HK-2 (cell line): ENCODE measurements around the gene ACCS.
A peak's percentile ranks its signal among the peaks of the same experiment; 100 is the strongest.

Source experiments
- DNase-seq: peaks from one replicate; pipeline ENCODE4 v3.0.0-alpha.2; 2018; ENCODE audit not compliant: unreplicated experiment

Gene ACCS

DNA sequence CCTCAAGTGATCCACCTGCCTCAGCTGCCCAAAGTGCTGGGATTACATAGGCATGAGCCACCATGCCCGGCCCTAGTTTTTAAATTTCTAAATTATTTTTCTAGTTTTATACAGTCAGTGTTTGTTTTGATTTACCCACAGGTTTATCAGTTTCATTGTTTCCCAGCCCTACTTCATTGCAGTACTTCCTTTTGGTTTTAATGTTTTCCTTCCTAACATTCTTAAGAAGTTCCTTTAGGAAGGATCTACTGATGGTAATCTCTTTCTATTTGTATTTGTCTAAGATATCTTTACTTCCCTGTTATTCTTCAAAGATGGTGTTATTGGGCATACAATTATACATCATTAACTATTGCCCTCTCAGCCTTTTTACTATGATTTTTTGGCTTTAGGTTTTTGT lies 24.5 kb downstream of the ACCS start:
- no peak for DNase-seq

DNA sequence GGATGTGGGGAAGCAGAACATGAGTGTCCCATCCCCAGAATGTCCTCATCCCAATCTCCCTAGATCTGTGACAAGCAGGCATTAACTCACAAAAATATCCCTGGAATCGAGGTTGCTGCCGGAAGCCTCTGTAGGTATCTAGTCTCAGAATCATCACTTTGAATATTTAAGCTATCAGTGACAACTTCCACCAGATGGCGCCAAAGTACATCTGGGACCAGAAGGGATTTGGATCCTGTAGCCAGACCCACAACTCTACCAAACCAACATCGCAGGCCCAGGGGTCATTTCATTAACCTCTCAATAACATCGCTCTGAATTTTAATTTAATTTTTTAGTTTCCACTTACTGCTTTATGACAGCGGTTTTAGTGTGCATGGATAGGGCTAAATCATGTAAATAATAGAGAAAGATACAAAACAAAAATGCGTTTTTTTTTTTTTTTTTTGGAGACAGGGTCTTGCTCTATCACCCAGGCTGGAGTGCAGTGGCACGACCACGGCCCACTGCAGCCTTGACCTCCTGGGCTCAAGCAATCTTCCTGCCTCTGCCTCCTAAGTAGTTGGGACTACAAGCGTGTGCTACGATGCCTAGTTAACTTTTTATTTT lies 28.3 kb downstream of the ACCS start:
- peak; percentile 54 for DNase-seq

GRCh38 chr11:44095506-44096359 lies 29.7 kb downstream of the ACCS start, which contains the start of gene EXT2:
EXT2 (plus strand) TSS chr11:44095678; CDS start chr11:44107713, 12,035 bp downstream.
- peak; percentile 78 for DNase-seq

DNA sequence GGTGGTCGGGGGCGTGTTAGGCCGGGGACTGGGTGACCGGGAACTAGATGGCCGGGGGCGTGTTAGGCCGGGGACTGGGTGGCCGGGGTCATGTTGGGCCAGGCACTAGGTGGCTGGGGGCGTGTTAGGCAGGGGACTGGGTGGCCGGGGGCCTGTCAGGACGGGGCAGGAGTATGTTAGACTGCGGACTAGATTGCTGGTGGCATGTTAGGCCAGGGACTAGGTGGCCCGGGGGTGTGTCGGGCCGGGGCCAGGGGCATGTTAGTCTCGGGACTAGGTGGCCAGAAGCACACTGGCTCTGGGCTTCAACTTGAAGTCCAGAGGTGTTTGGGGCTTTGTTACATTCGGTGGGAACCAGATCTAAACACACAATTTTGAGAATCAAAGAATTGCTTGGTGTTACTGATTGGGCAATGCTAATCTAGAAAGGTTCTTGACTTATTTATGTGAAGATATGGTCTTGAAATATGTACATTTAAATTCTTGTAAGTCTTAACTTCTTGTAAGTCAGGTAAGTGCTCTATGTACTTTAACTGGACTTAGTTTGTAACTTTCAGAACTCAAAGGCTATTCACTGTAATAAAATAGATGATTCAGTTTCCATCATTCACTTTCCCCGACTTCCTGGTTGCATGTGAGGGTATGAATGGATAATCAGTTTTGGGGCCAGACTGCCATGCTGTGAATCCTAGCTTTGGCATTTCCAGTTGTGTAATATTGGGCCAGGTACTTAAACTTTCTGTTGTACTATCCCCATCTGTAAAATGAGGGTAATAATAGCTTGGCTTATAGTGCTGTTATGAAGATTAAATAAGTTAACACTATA lies 30.5 kb downstream of the ACCS start:
- no peak for DNase-seq

- no peak for DNase-seq
Observed at GRCh38 chr11:44097821-44098220, 31.8 kb downstream of the ACCS start.

GRCh38 chr11:44101098-44101497 lies 35.0 kb downstream of the ACCS start:
- DNase-seq: no peak

DNA sequence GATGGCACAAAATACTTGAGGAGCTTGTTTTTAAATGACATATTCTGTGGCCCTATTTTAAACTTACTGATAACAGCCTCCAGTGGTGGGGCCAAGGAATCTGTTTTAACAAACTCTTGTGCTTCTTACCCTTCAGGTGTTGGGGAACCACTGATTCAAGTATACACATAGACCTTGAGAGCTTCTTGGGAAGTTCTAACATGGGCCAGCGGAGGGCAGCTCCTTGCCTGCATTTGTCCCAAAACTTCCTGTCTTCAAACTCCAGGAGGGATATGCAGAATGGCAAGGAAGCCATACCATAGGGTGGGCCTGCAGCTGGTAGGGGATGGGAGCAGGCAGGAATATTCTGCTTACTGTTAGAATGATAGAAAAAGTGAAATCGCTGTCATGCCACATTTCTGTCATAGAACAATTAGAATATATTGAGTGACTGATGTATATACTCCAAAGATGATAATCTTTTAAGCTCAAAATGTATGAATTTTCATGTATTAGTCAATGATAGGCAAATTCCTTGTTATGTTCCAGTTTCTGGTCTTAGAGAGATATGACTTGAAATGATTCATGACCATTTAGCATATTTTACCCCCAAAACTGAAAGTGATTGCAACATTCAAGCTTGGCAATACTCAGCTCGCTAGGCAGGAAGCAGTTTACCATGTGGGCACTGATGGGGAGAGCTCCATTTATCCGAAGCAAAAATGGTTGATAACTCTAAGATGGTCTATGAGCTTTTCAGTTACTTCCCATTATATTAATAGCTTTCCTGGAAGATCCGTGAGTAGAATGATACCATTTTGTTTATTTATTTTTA lies 38.6 kb downstream of the ACCS start:
- no peak for DNase-seq

GRCh38 chr11:44108260-44108659 lies 42.2 kb downstream of the ACCS start:
- DNase-seq: no peak

DNA sequence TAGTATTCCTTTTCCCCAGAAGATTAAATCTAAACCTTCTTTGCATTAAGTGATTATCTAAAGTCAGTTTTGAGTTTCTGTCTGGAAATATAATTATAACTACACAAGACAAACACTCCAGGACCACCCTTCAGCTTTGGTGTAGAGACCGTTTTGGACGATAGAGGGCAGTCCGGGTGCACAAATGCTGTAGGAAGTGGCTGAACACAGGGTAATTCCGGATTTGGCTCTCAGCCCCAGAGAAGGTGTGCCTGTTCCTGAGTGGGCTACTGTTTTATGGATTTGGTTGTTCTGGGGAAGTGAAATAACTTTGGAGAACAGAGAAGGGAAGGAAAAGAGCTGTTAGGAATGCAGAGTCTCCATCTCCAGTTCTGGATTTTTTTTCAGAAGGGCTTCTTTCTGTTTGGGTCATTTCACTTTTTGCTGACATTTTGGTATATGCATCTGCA lies 44.2 kb downstream of the ACCS start:
- peak; percentile 16 for DNase-seq

DNA sequence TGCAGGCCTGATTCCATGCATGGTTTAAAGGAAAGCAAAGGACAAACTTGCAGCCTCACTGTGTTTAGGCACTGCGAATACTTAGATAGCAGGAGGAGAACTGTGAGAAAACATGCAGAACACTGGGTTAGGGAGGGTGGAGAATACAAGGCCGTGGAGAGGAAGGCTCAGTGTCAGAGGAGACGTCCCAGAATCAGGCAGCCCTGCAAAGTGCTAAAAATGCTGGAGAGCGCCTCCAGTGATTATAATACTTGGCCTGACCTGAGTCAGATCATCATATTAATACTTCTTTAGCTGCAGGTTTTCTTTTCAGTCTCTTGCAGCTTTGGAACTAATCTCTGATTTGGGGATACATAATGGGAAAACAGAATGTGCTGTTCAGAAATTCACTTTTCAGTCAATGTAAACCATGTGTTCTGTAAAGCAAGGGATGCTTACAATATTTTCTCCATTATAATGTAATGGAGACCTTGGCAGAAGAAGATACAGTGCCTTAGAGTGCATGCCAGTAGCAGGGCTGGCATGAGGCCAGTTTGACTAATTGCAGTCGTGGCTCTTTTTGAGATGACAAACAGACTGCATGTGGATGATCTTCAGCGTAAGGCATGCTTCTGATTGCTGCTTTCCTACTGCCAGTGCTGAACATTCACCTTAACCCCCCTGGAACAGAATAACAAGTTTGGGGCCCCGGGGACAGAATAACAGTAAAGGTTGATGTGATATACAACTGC lies 46.2 kb downstream of the ACCS start:
- peak; percentile 9 for DNase-seq

DNA sequence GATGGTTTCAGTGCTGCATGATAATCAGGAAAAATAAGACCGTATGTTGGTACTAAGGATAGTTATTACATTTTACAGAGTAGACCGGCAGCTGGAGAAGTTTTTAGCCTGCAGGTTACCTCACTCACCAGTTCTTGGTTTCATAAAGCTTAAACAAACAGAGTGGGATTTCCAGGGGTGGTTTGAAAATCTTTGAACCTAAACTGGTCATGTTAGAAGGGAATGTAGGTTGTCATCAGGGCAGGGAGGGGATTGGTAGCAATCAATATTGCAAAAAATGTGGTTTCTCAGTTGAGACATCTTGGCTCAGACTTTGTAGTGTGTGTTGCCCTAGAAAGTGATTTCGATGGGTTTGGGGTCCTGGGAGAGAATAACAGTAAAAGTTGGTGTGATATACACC lies 46.9 kb downstream of the ACCS start:
- no peak for DNase-seq

- no peak for DNase-seq
Observed at GRCh38 chr11:44113572-44113971, 47.5 kb downstream of the ACCS start.

GRCh38 chr11:44116234-44116830 lies 50.3 kb downstream of the ACCS start:
- DNase-seq: no peak

DNA sequence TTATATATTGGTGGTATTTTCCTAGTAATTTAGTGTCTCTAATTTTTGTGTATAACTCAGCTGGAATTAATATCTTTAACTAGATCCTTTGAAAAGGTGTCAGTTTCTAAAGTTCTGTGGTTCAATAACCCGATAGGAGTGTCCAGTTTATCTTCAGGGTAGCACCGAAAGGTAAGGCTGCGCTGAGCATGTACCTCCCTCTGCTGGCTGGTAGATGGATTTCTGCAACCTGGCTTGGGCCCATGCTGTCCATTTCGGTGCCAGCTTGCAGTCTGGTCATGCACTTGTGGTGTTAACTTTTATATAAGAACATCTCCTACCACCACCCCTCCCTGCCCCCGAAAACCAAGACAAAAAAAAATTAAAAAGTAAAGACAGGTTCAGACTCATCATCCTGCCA lies 54.1 kb downstream of the ACCS start:
- no peak for DNase-seq

GRCh38 chr11:44125598-44125997 lies 59.5 kb downstream of the ACCS start:
- DNase-seq: no peak

DNA sequence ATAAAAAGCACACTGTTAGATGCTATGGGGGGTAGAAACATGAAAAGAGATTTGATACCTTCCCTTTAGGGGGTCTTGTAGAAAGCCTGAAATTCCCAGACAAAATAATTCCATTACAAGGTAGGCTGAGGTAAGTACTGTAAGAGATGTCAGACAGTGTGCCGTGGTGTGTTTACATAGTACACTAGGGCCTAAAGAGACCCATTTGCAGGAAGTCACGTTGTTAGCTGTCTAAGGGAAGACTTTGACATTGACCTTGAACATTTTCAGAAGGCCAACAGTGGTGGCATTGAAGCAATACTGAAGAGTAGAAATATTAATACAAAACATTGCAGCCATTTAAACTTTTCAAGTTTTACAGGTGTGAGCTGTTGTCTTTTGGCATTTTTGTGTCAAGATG lies 60.2 kb downstream of the ACCS start:
- DNase-seq: no peak

GRCh38 chr11:44127130-44127529 lies 61.1 kb downstream of the ACCS start:
- no peak for DNase-seq

DNA sequence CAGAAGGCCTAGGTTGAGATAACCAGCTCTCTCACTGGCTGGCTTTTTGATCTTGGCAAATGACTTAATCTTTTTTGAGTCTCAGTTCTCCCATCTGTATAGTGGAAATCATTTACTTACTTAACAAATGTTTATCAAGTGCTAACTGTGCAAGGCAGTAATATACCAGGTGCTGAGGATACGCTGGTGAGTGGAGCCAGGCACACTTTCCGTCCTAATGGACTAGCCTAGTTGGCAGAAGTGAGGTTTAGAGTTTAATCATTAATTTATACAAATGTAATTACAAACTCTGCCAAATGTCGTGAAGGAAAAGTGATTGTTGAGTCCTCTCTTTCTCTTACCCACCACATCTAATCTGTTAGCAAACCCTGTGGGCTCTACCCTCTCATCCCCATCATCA lies 62.7 kb downstream of the ACCS start:
- no peak for DNase-seq

DNA sequence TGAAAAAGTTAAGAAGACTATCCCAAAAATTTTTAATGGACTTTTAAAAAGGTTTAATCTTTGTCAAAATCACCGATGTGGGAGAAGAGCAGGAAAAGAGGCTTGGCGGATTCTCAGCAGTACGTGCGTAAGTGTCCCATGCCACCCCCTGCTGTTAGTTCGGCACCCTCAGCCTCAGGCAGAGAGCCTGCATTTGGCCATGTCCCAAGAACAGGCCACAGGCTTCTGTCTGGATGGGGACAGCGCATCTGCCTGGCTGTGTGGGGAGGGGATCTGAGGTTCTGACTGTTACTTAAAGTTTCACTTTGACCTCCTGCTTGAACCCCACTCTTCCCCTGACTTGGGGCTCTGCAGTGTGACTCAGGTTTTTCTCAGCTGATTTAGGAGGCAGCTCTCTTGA lies 64.7 kb downstream of the ACCS start:
- DNase-seq: no peak

DNA sequence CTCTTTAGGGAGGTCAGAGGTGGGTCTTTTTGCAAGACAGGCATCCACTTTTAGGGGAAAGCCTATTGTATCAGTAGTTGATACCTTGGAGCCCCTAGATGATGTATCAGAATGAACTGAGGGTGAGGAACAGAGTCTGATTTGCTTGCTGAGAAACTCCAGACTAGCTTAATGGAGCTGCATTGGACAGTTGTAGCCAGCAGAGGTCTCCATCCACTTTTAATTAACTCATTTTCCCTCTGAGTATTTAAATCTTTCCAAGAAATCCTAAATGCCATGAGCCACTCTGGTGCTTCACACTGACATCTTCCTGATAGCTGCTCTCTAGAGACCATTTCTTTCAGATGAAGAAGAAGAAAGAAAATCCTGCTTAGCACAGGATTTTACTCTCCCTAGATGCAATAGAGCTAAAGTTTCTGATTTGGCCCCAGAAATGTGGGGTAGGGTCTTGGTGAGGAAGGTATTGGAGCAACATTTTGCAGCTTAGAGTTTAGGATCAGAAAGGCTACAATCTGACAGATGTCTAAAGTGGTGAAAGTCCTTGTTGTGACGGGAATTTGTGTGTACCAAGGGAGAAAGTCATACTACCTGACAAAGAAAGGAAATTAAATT lies 67.4 kb downstream of the ACCS start:
- DNase-seq: no peak
